ENCODE measurements around the gene CNTNAP2. TPM values are rescaled to one million over a fixed set of nuclear protein-coding genes. Genes with fewer than 3 reads are reported as not detected.

The CNTNAP2 gene
- total and polyA plus RNA-seq, 4 donors, result 0.14 to 2.3 (median 1.1) TPM

- TF ChIP-seq, protein P1, sequence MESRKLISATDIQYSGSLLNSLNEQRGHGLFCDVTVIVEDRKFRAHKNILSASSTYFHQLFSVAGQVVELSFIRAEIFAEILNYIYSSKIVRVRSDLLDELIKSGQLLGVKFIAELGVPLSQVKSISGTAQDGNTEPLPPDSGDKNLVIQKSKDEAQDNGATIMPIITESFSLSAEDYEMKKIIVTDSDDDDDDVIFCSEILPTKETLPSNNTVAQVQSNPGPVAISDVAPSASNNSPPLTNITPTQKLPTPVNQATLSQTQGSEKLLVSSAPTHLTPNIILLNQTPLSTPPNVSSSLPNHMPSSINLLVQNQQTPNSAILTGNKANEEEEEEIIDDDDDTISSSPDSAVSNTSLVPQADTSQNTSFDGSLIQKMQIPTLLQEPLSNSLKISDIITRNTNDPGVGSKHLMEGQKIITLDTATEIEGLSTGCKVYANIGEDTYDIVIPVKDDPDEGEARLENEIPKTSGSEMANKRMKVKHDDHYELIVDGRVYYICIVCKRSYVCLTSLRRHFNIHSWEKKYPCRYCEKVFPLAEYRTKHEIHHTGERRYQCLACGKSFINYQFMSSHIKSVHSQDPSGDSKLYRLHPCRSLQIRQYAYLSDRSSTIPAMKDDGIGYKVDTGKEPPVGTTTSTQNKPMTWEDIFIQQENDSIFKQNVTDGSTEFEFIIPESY (IDR thresholded peaks at IDR 0.05), result no peak
- TF ChIP-seq HNF4G (IDR thresholded peaks at IDR 0.05) (no peak), YY1 (IDR thresholded peaks at IDR 0.05) (no peak), FOXA1 (IDR thresholded peaks at IDR 0.05) (no peak), GABPA (IDR thresholded peaks at IDR 0.05 in 1 of 2, conservative IDR thresholded peaks at IDR 0.05 in 1 of 2) (no peak), NR2F2 (IDR thresholded peaks at IDR 0.05) (no peak), FOXA2 (IDR thresholded peaks at IDR 0.05) (no peak), HNF4A (conservative IDR thresholded peaks at IDR 0.05) (no peak)
- no peak overlapping the region for H3K9ac ChIP-seq (ENCODE audit: low read depth in 1 of 2, low read length in 2 of 2)
- no peak overlapping the region for H3K4me3 ChIP-seq (ENCODE audit: low read depth in 1 of 3, low read length in 3 of 3)
- H3K36me3 ChIP-seq (ENCODE audit: control insufficient read depth in 4 of 4, insufficient read depth in 3 of 4, low read depth in 1 of 4, low read length in 3 of 4), result no peaks in the 10 kb centered on the region
- WGBS, result 78% methylated on average over 4 of the region's 4 CpGs
- no peaks in the 10 kb centered on the region for H3K27me3 ChIP-seq (ENCODE audit: control insufficient read depth in 4 of 4, insufficient read depth in 4 of 4, low read length in 3 of 4)
- no peak for DNase-seq (ENCODE audit: low spot score)
- no peak overlapping the region for H3K27ac ChIP-seq (ENCODE audit: low read depth in 1 of 2, low read length in 2 of 2)
- no peaks in the 10 kb centered on the region for H3K9me3 ChIP-seq (ENCODE audit: control insufficient read depth in 4 of 4, low read length in 3 of 4)
- peaks cover 0 to 2% (median 0%) of the 10 kb centered on the region in 4 donors for H3K4me1 ChIP-seq (ENCODE audit: control insufficient read depth in 4 of 4, insufficient read depth in 4 of 4, low read length in 3 of 4)
Measured at GRCh38 chr7:148306759-148307158, 2190.2 kb downstream of the CNTNAP2 start.

GRCh38 chr7:148318102-148318811, 2201.7 kb downstream of the CNTNAP2 start:
- Histone ChIP-seq H3K4me3 (ENCODE audit: low read depth in 1 of 3, low read length in 3 of 3) (no peak overlapping the region), H3K36me3 (ENCODE audit: control insufficient read depth in 4 of 4, insufficient read depth in 3 of 4, low read depth in 1 of 4, low read length in 3 of 4) (no peaks in the 10 kb centered on the region), H3K27me3 (ENCODE audit: control insufficient read depth in 4 of 4, insufficient read depth in 4 of 4, low read length in 3 of 4) (no peaks in the 10 kb centered on the region), H3K27ac (ENCODE audit: low read depth in 1 of 2, low read length in 2 of 2) (no peak overlapping the region), H3K4me1 (ENCODE audit: control insufficient read depth in 4 of 4, insufficient read depth in 4 of 4, low read length in 3 of 4) (peaks cover 0 to 13% (median 9%) of the 10 kb centered on the region in 4 donors), H3K9ac (ENCODE audit: low read depth in 1 of 2, low read length in 2 of 2) (no peak overlapping the region), H3K9me3 (ENCODE audit: control insufficient read depth in 4 of 4, low read length in 3 of 4) (no peaks in the 10 kb centered on the region)
- DNase-seq (ENCODE audit: low spot score), result no peak
- TF ChIP-seq FOXA1 (IDR thresholded peaks at IDR 0.05), result no peak
- WGBS, result 91% methylated on average over 9 of the region's 9 CpGs

GRCh38 chr7:148318838-148319237, 2202.2 kb downstream of the CNTNAP2 start:
- H3K9ac ChIP-seq (ENCODE audit: low read depth in 1 of 2, low read length in 2 of 2), result no peak overlapping the region
- no peaks in the 10 kb centered on the region for H3K9me3 ChIP-seq (ENCODE audit: control insufficient read depth in 4 of 4, low read length in 3 of 4)
- no peaks in the 10 kb centered on the region for H3K27me3 ChIP-seq (ENCODE audit: control insufficient read depth in 4 of 4, insufficient read depth in 4 of 4, low read length in 3 of 4)
- no peak overlapping the region for H3K4me3 ChIP-seq (ENCODE audit: low read depth in 1 of 3, low read length in 3 of 3)
- H3K4me1 ChIP-seq (ENCODE audit: control insufficient read depth in 4 of 4, insufficient read depth in 4 of 4, low read length in 3 of 4), result peaks cover 0 to 13% (median 9%) of the 10 kb centered on the region in 4 donors
- H3K27ac ChIP-seq (ENCODE audit: low read depth in 1 of 2, low read length in 2 of 2), result no peak overlapping the region
- no peaks in the 10 kb centered on the region for H3K36me3 ChIP-seq (ENCODE audit: control insufficient read depth in 4 of 4, insufficient read depth in 3 of 4, low read depth in 1 of 4, low read length in 3 of 4)
- DNase-seq (ENCODE audit: low spot score), result no peak
- WGBS, result 51% methylated on average over 2 of the region's 2 CpGs
- TF ChIP-seq RXRA (IDR thresholded peaks at IDR 0.05) (peak; percentile 59 to 66), RAD21 (IDR thresholded peaks at IDR 0.05) (peak in 1 of 2 donors; percentile 18), FOXA2 (IDR thresholded peaks at IDR 0.05) (no peak), NR2F2 (IDR thresholded peaks at IDR 0.05) (no peak), EGR1 (IDR thresholded peaks at IDR 0.05; ENCODE audit: low read depth in 2 of 2) (no peak), YY1 (IDR thresholded peaks at IDR 0.05) (no peak), MAX (IDR thresholded peaks at IDR 0.05) (no peak), GABPA (IDR thresholded peaks at IDR 0.05 in 1 of 2, conservative IDR thresholded peaks at IDR 0.05 in 1 of 2) (no peak), TAF1 (conservative IDR thresholded peaks at IDR 0.05) (no peak), HNF4A (conservative IDR thresholded peaks at IDR 0.05) (peak; percentile 38 to 49), FOXA1 (IDR thresholded peaks at IDR 0.05) (no peak), HNF4G (IDR thresholded peaks at IDR 0.05) (no peak), SP1 (IDR thresholded peaks at IDR 0.05) (peak; percentile 49)
- TF ChIP-seq, protein P2, sequence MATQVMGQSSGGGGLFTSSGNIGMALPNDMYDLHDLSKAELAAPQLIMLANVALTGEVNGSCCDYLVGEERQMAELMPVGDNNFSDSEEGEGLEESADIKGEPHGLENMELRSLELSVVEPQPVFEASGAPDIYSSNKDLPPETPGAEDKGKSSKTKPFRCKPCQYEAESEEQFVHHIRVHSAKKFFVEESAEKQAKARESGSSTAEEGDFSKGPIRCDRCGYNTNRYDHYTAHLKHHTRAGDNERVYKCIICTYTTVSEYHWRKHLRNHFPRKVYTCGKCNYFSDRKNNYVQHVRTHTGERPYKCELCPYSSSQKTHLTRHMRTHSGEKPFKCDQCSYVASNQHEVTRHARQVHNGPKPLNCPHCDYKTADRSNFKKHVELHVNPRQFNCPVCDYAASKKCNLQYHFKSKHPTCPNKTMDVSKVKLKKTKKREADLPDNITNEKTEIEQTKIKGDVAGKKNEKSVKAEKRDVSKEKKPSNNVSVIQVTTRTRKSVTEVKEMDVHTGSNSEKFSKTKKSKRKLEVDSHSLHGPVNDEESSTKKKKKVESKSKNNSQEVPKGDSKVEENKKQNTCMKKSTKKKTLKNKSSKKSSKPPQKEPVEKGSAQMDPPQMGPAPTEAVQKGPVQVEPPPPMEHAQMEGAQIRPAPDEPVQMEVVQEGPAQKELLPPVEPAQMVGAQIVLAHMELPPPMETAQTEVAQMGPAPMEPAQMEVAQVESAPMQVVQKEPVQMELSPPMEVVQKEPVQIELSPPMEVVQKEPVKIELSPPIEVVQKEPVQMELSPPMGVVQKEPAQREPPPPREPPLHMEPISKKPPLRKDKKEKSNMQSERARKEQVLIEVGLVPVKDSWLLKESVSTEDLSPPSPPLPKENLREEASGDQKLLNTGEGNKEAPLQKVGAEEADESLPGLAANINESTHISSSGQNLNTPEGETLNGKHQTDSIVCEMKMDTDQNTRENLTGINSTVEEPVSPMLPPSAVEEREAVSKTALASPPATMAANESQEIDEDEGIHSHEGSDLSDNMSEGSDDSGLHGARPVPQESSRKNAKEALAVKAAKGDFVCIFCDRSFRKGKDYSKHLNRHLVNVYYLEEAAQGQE (IDR thresholded peaks at IDR 0.05), result no peak
- TF ChIP-seq, protein P1 (IDR thresholded peaks at IDR 0.05), result no peak
- TF ChIP-seq, protein P3, sequence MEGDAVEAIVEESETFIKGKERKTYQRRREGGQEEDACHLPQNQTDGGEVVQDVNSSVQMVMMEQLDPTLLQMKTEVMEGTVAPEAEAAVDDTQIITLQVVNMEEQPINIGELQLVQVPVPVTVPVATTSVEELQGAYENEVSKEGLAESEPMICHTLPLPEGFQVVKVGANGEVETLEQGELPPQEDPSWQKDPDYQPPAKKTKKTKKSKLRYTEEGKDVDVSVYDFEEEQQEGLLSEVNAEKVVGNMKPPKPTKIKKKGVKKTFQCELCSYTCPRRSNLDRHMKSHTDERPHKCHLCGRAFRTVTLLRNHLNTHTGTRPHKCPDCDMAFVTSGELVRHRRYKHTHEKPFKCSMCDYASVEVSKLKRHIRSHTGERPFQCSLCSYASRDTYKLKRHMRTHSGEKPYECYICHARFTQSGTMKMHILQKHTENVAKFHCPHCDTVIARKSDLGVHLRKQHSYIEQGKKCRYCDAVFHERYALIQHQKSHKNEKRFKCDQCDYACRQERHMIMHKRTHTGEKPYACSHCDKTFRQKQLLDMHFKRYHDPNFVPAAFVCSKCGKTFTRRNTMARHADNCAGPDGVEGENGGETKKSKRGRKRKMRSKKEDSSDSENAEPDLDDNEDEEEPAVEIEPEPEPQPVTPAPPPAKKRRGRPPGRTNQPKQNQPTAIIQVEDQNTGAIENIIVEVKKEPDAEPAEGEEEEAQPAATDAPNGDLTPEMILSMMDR (IDR thresholded peaks at IDR 0.05; ENCODE audit: low read depth, low read length, missing input control), result no peak
- TF ChIP-seq, protein P4, sequence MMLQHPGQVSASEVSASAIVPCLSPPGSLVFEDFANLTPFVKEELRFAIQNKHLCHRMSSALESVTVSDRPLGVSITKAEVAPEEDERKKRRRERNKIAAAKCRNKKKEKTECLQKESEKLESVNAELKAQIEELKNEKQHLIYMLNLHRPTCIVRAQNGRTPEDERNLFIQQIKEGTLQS (IDR thresholded peaks at IDR 0.05), result no peak
